ENCODE results near the gene GAST. TPM values are rescaled to one million over a fixed set of nuclear protein-coding genes. Genes with fewer than 3 reads are reported as not detected.

GAST gene
- total and polyA plus RNA-seq, 9 of the 15 experiments (the other 6 are each of a cell fraction or from before 2014, with no cell fraction given), result not detected

DNA sequence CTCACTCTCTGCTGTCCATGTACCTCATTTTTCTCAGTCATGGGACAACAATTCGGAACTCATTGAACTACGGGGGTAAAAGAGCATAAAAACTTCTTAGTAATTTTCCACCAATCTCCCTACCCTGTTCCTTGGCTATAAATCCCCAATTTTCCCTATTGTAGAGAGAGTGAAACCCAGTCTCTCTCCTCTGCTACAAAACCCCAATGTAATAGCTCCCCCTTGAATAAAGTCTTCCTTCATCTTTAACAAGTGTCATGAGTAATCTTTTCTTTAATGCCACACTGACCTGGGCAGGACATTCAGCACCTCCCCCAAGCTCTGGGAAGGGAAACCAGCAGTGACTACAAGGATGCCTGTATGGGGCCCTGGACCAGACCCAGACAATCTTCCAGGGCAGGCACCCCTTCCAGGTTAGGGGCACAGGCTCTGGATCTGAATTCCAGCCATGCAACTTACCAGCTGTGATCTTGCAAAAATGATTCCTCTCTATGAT lies 33.7 kb upstream of the GAST start (continued):
- TF ChIP-seq, protein P1, sequence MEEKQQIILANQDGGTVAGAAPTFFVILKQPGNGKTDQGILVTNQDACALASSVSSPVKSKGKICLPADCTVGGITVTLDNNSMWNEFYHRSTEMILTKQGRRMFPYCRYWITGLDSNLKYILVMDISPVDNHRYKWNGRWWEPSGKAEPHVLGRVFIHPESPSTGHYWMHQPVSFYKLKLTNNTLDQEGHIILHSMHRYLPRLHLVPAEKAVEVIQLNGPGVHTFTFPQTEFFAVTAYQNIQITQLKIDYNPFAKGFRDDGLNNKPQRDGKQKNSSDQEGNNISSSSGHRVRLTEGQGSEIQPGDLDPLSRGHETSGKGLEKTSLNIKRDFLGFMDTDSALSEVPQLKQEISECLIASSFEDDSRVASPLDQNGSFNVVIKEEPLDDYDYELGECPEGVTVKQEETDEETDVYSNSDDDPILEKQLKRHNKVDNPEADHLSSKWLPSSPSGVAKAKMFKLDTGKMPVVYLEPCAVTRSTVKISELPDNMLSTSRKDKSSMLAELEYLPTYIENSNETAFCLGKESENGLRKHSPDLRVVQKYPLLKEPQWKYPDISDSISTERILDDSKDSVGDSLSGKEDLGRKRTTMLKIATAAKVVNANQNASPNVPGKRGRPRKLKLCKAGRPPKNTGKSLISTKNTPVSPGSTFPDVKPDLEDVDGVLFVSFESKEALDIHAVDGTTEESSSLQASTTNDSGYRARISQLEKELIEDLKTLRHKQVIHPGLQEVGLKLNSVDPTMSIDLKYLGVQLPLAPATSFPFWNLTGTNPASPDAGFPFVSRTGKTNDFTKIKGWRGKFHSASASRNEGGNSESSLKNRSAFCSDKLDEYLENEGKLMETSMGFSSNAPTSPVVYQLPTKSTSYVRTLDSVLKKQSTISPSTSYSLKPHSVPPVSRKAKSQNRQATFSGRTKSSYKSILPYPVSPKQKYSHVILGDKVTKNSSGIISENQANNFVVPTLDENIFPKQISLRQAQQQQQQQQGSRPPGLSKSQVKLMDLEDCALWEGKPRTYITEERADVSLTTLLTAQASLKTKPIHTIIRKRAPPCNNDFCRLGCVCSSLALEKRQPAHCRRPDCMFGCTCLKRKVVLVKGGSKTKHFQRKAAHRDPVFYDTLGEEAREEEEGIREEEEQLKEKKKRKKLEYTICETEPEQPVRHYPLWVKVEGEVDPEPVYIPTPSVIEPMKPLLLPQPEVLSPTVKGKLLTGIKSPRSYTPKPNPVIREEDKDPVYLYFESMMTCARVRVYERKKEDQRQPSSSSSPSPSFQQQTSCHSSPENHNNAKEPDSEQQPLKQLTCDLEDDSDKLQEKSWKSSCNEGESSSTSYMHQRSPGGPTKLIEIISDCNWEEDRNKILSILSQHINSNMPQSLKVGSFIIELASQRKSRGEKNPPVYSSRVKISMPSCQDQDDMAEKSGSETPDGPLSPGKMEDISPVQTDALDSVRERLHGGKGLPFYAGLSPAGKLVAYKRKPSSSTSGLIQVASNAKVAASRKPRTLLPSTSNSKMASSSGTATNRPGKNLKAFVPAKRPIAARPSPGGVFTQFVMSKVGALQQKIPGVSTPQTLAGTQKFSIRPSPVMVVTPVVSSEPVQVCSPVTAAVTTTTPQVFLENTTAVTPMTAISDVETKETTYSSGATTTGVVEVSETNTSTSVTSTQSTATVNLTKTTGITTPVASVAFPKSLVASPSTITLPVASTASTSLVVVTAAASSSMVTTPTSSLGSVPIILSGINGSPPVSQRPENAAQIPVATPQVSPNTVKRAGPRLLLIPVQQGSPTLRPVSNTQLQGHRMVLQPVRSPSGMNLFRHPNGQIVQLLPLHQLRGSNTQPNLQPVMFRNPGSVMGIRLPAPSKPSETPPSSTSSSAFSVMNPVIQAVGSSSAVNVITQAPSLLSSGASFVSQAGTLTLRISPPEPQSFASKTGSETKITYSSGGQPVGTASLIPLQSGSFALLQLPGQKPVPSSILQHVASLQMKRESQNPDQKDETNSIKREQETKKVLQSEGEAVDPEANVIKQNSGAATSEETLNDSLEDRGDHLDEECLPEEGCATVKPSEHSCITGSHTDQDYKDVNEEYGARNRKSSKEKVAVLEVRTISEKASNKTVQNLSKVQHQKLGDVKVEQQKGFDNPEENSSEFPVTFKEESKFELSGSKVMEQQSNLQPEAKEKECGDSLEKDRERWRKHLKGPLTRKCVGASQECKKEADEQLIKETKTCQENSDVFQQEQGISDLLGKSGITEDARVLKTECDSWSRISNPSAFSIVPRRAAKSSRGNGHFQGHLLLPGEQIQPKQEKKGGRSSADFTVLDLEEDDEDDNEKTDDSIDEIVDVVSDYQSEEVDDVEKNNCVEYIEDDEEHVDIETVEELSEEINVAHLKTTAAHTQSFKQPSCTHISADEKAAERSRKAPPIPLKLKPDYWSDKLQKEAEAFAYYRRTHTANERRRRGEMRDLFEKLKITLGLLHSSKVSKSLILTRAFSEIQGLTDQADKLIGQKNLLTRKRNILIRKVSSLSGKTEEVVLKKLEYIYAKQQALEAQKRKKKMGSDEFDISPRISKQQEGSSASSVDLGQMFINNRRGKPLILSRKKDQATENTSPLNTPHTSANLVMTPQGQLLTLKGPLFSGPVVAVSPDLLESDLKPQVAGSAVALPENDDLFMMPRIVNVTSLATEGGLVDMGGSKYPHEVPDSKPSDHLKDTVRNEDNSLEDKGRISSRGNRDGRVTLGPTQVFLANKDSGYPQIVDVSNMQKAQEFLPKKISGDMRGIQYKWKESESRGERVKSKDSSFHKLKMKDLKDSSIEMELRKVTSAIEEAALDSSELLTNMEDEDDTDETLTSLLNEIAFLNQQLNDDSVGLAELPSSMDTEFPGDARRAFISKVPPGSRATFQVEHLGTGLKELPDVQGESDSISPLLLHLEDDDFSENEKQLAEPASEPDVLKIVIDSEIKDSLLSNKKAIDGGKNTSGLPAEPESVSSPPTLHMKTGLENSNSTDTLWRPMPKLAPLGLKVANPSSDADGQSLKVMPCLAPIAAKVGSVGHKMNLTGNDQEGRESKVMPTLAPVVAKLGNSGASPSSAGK (IDR thresholded peaks at IDR 0.05), result 0 out of 2 replicates have a peak, but pooled peaks have one; percentile 20
- no peak for TF ChIP-seq ZNF707 (CRISPR knock-in tag; conservative IDR thresholded peaks at IDR 0.05)
- peak; percentile 36 for TF ChIP-seq TAF1 (IDR thresholded peaks at IDR 0.05; ENCODE audit: control insufficient read depth, extremely low read depth, insufficient read depth, low read length, severe bottlenecking)
- peak; percentile 84; the same call in 1 of the 2 replicates for TF ChIP-seq TRIM28 (IDR thresholded peaks at IDR 0.05)
- TF ChIP-seq ZC3H4 (CRISPR knock-in tag; IDR thresholded peaks at IDR 0.05; ENCODE audit: borderline replicate concordance), result no peak; the same call in 1 of the 2 replicates
- TF ChIP-seq ELF1 (tag; IDR thresholded peaks at IDR 0.05), result no peak
- TF ChIP-seq TOE1 (IDR thresholded peaks at IDR 0.05; ENCODE audit: borderline replicate concordance), result peak; percentile 53
- no peak for TF ChIP-seq TOE1 (CRISPR knock-in tag; IDR thresholded peaks at IDR 0.05; ENCODE audit: borderline replicate concordance, low read depth)
- TF ChIP-seq, protein P2, sequence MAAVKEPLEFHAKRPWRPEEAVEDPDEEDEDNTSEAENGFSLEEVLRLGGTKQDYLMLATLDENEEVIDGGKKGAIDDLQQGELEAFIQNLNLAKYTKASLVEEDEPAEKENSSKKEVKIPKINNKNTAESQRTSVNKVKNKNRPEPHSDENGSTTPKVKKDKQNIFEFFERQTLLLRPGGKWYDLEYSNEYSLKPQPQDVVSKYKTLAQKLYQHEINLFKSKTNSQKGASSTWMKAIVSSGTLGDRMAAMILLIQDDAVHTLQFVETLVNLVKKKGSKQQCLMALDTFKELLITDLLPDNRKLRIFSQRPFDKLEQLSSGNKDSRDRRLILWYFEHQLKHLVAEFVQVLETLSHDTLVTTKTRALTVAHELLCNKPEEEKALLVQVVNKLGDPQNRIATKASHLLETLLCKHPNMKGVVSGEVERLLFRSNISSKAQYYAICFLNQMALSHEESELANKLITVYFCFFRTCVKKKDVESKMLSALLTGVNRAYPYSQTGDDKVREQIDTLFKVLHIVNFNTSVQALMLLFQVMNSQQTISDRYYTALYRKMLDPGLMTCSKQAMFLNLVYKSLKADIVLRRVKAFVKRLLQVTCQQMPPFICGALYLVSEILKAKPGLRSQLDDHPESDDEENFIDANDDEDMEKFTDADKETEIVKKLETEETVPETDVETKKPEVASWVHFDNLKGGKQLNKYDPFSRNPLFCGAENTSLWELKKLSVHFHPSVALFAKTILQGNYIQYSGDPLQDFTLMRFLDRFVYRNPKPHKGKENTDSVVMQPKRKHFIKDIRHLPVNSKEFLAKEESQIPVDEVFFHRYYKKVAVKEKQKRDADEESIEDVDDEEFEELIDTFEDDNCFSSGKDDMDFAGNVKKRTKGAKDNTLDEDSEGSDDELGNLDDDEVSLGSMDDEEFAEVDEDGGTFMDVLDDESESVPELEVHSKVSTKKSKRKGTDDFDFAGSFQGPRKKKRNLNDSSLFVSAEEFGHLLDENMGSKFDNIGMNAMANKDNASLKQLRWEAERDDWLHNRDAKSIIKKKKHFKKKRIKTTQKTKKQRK (IDR thresholded peaks at IDR 0.05; ENCODE audit: borderline replicate concordance, low read depth, low read length), result peak; percentile 56; the same call in 1 of the 2 replicates
- no peak for TF ChIP-seq POLR3A (IDR thresholded peaks at IDR 0.05; ENCODE audit: borderline replicate concordance, extremely low read depth, insufficient read depth, insufficient read length)
